Measurements from ENCODE around the gene CD300LB.
"Not testable (repeated sequence)": the region's sequence is repeated elsewhere in the genome, so short reads cannot be mapped to it uniquely, and the experiment has no call there.

The CD300LB gene

GRCh38 chr17:74561586-74561985 lies 30.3 kb upstream of the CD300LB start:
- no peak for FAIRE-seq
- no peak for DNase-seq (ENCODE audit: insufficient read length, low spot score)
- TF ChIP-seq CTCF (IDR thresholded peaks at IDR 0.05; ENCODE audit: insufficient read depth, missing control alignments), result no peak

- no peak for TF ChIP-seq CTCF (IDR thresholded peaks at IDR 0.05; ENCODE audit: insufficient read depth, missing control alignments)
- no peak for FAIRE-seq
- no peak for DNase-seq (ENCODE audit: insufficient read length, low spot score)
Observed at GRCh38 chr17:74558882-74559519, 27.7 kb upstream of the CD300LB start.

GRCh38 chr17:74558402-74558801 lies 27.1 kb upstream of the CD300LB start:
- not testable (repeated sequence) for FAIRE-seq; DNase-seq (ENCODE audit: insufficient read length, low spot score)

- FAIRE-seq, result no peak
- TF ChIP-seq CTCF (IDR thresholded peaks at IDR 0.05; ENCODE audit: insufficient read depth, missing control alignments), result no peak
- DNase-seq (ENCODE audit: insufficient read length, low spot score), result no peak
Observed at GRCh38 chr17:74555427-74555940, 24.2 kb upstream of the CD300LB start.

GRCh38 chr17:74554909-74555308 lies 23.6 kb upstream of the CD300LB start:
- FAIRE-seq, result no peak
- no peak for TF ChIP-seq CTCF (IDR thresholded peaks at IDR 0.05; ENCODE audit: insufficient read depth, missing control alignments)
- no peak for DNase-seq (ENCODE audit: insufficient read length, low spot score)

GRCh38 chr17:74552037-74552436 lies 20.8 kb upstream of the CD300LB start:
- TF ChIP-seq CTCF (IDR thresholded peaks at IDR 0.05; ENCODE audit: insufficient read depth, missing control alignments), result no peak
- FAIRE-seq (no peak), DNase-seq (ENCODE audit: insufficient read length, low spot score) (no peak)

- no peak for DNase-seq (ENCODE audit: insufficient read length, low spot score)
- no peak for TF ChIP-seq CTCF (IDR thresholded peaks at IDR 0.05; ENCODE audit: insufficient read depth, missing control alignments)
- FAIRE-seq, result no peak
Observed at GRCh38 chr17:74550602-74551001, 19.3 kb upstream of the CD300LB start.

All from D721Med (cell line).